ENCODE measurements around the gene GPC3. TPM values are rescaled to one million over a fixed set of nuclear protein-coding genes. Genes with fewer than 3 reads are reported as not detected.

The GPC3 gene
- total RNA-seq, 4 donors from 2014 or later, result 3.3 to 172 (median 21.2) TPM

DNA sequence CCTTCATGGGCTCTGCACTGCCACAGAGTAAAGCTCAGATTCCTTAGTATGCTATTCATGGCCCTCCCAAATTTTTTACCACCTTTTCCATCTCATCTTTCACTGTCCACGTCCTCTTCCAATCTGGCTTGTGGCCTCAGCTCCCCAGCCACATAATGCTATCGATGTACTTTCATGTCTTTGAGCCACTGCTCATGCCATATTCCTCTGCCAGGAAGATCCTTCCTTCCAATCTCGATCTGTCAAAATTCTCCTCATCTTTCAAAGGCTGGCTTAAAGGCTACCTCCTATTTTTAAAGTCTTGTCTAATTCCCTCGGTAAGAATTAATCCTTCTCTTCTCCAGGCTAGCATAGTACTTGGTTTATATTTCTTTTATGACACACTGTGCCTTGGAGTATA, 336.8 kb downstream of the GPC3 start:
- Histone ChIP-seq H3K27ac (no peak overlapping the region), H3K27me3 (no peaks in the 10 kb centered on the region), H3K36me3 (no peaks in the 10 kb centered on the region), H3K9me3 (no peaks in the 10 kb centered on the region), H3K4me3 (no peak overlapping the region), H3K4me1 (no peaks in the 10 kb centered on the region)
- TF ChIP-seq, protein P1, sequence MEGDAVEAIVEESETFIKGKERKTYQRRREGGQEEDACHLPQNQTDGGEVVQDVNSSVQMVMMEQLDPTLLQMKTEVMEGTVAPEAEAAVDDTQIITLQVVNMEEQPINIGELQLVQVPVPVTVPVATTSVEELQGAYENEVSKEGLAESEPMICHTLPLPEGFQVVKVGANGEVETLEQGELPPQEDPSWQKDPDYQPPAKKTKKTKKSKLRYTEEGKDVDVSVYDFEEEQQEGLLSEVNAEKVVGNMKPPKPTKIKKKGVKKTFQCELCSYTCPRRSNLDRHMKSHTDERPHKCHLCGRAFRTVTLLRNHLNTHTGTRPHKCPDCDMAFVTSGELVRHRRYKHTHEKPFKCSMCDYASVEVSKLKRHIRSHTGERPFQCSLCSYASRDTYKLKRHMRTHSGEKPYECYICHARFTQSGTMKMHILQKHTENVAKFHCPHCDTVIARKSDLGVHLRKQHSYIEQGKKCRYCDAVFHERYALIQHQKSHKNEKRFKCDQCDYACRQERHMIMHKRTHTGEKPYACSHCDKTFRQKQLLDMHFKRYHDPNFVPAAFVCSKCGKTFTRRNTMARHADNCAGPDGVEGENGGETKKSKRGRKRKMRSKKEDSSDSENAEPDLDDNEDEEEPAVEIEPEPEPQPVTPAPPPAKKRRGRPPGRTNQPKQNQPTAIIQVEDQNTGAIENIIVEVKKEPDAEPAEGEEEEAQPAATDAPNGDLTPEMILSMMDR (IDR thresholded peaks at IDR 0.05), result no peak
- no peak for TF ChIP-seq POLR2A (IDR thresholded peaks at IDR 0.05)
- no peak for DNase-seq
- intact Hi-C loops (cut with DNase I; ENCODE audit: low total_unique reads), result no loop called here

DNA sequence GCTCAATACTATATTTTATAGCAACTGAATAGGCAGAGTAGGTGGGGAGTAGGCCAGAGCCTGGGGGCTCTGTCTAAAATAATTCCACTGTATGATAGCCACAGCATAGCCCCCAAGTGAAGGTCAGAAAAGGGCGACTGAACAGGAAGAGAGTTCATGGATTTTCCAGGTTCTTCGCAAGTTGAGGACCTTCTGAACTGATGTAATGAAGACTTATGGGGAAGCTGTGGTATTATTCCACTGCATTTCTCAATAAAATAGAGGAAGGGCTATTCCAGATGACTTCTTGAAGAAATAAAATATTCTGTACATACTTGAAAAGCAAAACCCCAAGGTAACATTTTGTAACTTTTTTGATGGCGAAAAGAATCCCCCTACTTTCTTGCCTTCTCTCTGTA, 338.7 kb downstream of the GPC3 start:
- H3K27ac ChIP-seq, result peak overlapping the region in 1 of 2 donors; percentile 62
- intact Hi-C loops (cut with DNase I; ENCODE audit: low total_unique reads), result no loop called here
- no peak for TF ChIP-seq POLR2A (IDR thresholded peaks at IDR 0.05)
- TF ChIP-seq, protein P1 (IDR thresholded peaks at IDR 0.05), result no peak

DNA sequence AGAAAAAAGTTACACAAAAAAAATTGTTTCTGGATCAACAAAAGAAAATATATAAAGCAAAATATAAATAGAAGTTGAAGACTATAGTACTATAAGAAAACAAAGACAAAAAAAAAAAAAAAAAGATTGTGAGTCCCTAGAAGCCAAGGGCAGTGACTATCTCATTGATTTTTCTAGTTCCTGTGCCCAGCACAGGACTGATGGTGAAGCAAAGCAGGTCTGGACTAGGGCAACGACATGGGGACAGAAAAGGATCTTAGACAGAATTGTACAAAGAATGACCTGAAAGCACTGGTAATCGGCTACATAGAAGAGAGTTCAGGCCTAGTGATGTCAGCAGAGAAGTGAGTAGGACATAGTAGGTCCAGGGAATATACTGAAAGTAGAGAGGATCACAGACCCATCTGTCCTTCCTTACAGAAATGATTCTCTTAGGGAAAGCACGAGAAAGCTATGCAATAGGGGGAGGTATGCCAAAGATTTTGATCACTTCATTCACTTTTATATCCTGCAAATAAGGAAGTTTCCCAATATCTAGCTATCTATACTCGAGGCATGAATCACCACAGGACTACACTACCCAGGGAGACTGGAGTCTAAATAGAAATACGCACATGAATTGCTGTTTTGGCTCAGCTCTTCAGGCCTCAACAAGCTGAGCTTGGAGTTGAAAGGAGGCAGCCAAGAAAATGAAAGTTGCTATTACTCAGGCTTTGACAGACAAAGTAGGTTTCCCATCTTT, 339.2 kb downstream of the GPC3 start:
- intact Hi-C loops (cut with DNase I; ENCODE audit: low total_unique reads), result no loop called here
- H3K4me3 ChIP-seq, result no peak overlapping the region
- no peaks in the 10 kb centered on the region for H3K27me3 ChIP-seq
- no peaks in the 10 kb centered on the region for H3K9me3 ChIP-seq
- peak overlapping the region in 1 of 2 donors; percentile 62 for H3K27ac ChIP-seq
- no peaks in the 10 kb centered on the region for H3K4me1 ChIP-seq
- TF ChIP-seq POLR2A (IDR thresholded peaks at IDR 0.05), result no peak
- TF ChIP-seq, protein P1 (IDR thresholded peaks at IDR 0.05), result no peak
- H3K36me3 ChIP-seq, result no peaks in the 10 kb centered on the region
- DNase-seq, result peak in 1 of 2 donors; percentile 40

More for the DNA sequence above, 338.7 kb downstream of the GPC3 start:
- no peak for DNase-seq
- H3K4me1 ChIP-seq, result no peaks in the 10 kb centered on the region
- H3K4me3 ChIP-seq, result no peak overlapping the region
- H3K36me3 ChIP-seq, result no peaks in the 10 kb centered on the region
- no peaks in the 10 kb centered on the region for H3K27me3 ChIP-seq
- H3K9me3 ChIP-seq, result no peaks in the 10 kb centered on the region

DNA sequence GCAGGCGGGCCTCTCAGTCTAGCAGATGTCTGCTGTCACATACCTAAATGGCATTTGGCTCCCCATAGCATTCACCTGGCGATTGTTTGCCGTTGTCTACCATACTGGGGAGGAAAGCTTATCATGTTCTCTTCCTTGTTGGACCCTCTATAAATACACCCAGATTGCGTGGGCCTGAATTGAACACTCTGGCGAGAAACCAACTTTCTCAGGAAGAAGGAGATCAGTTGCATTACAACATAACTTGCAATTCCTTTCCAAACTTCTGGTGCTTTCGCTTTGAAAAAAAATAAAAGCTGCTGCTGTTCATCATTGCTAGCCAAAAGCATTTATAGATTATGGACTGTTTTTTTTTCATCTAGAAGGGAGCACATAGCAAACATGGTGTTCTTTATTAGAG, 340.1 kb downstream of the GPC3 start:
- Histone ChIP-seq H3K36me3 (no peaks in the 10 kb centered on the region), H3K27me3 (no peaks in the 10 kb centered on the region), H3K4me1 (no peaks in the 10 kb centered on the region), H3K4me3 (no peak overlapping the region), H3K27ac (peak overlapping the region in 1 of 2 donors; percentile 37), H3K9me3 (no peaks in the 10 kb centered on the region)
- DNase-seq, result peak in 1 of 2 donors; percentile 24
- intact Hi-C loops (cut with DNase I; ENCODE audit: low total_unique reads), result no loop called here
- TF ChIP-seq, protein P1 (IDR thresholded peaks at IDR 0.05), result no peak
- TF ChIP-seq POLR2A (IDR thresholded peaks at IDR 0.05), result no peak

DNA sequence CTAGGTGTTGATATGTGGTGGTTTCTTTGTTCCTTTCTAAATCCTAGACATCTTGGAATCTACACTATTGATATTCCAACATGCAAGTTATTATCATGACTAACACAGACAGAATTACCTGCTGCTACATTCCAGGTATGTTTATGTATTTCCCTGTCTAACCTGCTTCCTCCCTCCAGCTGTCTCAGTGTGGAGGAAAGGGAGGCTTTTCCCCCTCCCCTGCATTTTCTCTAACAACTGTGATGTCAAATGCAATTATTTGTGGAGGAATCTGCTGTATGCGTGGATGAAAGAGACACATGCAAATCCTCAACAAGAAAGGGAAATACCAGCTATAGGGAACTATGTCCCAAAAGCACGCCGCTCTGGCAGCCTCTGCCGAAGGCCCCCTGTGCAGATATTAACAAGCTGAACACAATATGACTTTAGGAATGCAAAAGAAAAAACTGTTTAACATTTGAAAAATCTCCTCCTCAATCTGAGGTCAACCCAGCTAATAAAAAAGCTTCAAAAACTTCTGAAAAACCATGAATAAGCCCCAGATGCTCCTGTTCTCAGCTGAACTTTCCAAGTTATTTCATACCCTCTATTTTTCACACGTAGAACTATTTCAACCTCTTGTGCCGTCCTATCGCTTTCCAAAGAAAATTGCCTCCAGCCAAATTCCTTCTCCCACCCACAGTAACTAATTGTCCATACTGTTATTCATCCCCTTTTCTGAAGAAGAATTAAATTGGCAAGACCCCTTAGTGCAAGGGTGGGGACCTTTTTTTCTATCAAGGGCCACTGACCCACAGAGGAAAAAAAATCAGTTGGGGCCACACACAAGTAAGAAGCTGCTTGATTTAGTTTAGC, 345.0 kb downstream of the GPC3 start:
- peaks cover 0 to 2% of the 10 kb centered on the region in 2 donors for H3K27me3 ChIP-seq
- intact Hi-C loops (cut with DNase I; ENCODE audit: low total_unique reads), result no loop called here
- H3K4me1 ChIP-seq, result no peaks in the 10 kb centered on the region
- no peak overlapping the region for H3K27ac ChIP-seq
- H3K36me3 ChIP-seq, result no peaks in the 10 kb centered on the region
- TF ChIP-seq, protein P1 (IDR thresholded peaks at IDR 0.05), result no peak
- no peak for TF ChIP-seq POLR2A (IDR thresholded peaks at IDR 0.05)
- H3K4me3 ChIP-seq, result no peak overlapping the region
- no peaks in the 10 kb centered on the region for H3K9me3 ChIP-seq
- no peak for DNase-seq
